Activated CD4-positive, alpha-beta T cell treated with anti-CD3 and anti-CD28 coated beads for 24 hours (primary cell): ENCODE measurements around the gene MED27.

Experiments
- DNase-seq, 2 donors: peaks; one replicate each; pipeline ENCODE4 v3.0.0-alpha.2; 2020; ENCODE audit warnings: low read depth in 2 of 2

Gene MED27

GRCh38 chr9:132079391-132080091 lies at the start of gene MED27:
TSS of gene MED27 (minus strand) at chr9:132079867. CDS start at chr9:132079844, 23 bp downstream.
- peak; percentile 83 to 89 for DNase-seq

- DNase-seq, result no peak
Observed at GRCh38 chr9:132127888-132128534, 48.3 kb upstream of the MED27 start.

- DNase-seq, result no peak
Observed at GRCh38 chr9:132126680-132127236, 47.1 kb upstream of the MED27 start.

GRCh38 chr9:132125944-132126679 lies 46.4 kb upstream of the MED27 start:
- no peak for DNase-seq

- DNase-seq, result no peak
Observed at GRCh38 chr9:132125361-132125760, 45.7 kb upstream of the MED27 start.

DNA sequence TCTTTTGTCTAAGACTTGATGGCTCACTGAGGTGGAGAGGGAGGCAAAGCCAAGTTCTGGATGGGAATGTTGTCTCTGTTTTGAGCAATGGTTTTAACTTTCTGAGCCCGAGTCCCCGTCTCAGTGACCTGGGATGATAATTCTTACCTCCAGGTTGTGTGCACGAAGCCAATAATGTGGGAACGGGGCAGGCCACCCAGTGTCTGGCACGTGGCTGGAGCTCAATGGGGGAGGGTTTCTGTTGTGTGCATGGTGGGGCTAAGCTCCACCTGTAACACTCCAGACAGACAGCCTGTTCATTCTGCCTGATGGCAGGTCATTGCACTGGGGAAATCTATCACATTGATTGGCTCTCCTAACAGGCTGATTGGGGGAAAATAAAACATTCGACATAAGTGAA lies 45.1 kb upstream of the MED27 start:
- no peak for DNase-seq

GRCh38 chr9:132121021-132121420 lies 41.4 kb upstream of the MED27 start:
- DNase-seq, result no peak

DNA sequence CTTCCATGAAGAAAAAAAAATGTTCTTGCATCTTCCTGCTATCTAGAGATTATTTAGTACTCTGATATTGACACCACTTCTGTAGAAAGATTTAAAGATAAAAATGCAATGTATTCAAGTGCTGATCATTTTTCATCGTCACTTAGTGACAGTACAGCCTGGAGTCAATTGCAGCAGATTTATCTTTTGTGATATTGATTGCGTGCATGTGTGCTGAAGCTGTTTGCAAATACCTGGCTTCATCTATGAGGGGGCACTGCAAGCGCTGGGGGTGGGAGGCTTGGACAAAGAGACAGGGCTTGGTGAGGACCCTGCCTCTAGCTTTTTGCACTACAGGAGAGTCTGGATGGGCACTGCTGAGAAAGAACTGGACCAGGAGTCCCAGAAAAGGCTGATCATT lies 38.0 kb upstream of the MED27 start:
- no peak for DNase-seq

- DNase-seq, result no peak
Observed at GRCh38 chr9:132116583-132116982, 36.9 kb upstream of the MED27 start.

GRCh38 chr9:132114102-132114707 lies 34.5 kb upstream of the MED27 start:
- peak in 1 of 2 donors; percentile 33 for DNase-seq

GRCh38 chr9:132109291-132109690 lies 29.6 kb upstream of the MED27 start:
- DNase-seq, result no peak

DNA sequence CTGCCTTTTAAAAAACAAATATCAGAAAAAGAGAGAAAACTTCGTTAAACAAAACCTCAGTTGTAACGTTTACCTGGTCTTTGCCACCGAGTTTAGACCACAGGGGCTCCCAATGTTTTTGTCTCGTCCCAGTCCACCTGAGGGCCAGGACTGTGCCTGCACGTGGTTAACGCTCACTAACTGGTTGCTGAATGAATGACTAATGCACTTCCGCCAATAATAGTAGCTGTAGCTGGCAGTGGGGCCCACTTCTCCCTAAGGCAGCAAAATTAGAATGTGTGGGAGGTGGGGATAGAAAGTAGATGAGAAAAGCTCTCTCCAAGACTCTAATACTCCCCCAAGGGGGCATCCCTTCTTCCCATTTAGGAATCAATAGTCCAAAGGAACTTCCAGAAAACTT lies 29.1 kb upstream of the MED27 start:
- no peak for DNase-seq

GRCh38 chr9:132099741-132100407 lies 20.2 kb upstream of the MED27 start:
- no peak for DNase-seq

- no peak for DNase-seq
Observed at GRCh38 chr9:132099167-132099566, 19.5 kb upstream of the MED27 start.

DNA sequence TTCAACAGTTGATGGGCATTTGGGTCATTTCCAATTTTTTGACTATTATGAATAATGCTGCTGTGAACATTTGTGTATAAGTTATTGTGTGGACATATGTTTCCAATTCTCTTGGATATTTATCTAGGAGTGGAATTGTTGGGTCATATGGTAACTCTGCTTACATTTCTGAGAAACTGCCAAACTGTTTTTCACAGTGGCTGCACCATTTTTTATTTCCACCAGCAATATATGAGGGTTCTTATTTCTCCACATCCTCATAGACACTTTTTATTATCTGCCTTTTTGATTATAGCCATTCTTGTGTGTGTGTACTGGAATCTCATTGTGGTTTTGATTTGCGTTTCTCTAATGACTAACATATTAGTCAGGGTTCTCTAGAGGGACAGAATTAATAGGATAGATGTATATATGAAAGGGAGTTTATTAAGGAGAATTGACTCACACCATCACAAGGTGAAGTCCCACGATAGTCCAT lies 14.7 kb upstream of the MED27 start:
- DNase-seq, result no peak

- DNase-seq, result no peak
Observed at GRCh38 chr9:132090771-132091170, 11.1 kb upstream of the MED27 start.

DNA sequence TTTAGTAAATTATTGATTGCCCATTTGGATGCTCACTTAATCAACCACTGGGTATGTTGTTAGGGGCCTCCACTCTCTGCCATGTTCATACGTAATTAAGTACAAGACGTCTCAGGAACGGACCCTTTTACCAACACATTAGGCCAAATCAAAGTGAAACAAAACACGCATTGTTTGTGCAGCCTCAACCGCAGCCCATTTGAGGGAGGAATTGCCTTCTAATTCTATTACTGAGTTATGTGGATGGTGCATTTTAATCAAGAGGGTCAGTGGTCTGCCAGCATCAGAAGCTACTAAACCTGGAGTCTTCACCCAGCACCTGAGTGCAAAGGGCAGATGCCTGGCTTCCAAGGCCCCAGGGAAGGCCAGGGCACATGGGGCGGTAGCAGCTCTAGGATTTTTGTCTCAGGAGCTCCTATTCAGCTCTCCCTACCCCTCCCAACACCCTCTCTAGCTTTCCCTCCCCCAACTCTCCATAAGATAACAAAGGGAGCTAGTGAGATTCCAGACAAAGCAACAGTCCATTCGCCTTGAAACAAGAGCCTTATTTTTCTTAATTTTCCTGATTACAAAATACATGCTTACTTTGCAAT lies 7.9 kb upstream of the MED27 start:
- no peak for DNase-seq

- no peak for DNase-seq
Observed at GRCh38 chr9:132082188-132082587, 2.5 kb upstream of the MED27 start.

- DNase-seq, result no peak
Observed at GRCh38 chr9:132078699-132079356, 839 bp downstream of the MED27 start.
